HepG2 (cell line): ENCODE data around the gene BTBD17. TPM values are rescaled to one million over a fixed set of nuclear protein-coding genes. Genes with fewer than 3 reads are reported as not detected.

Source experiments
- ARNT ChIP-seq: fragments of 450-650 bp; IDR thresholded peaks from 2 replicates; pipeline ENCODE4 v1.6.1; 2017
- CREB1 ChIP-seq, 2 experiments: fragments of 450-650 bp in 1 of 2; IDR thresholded peaks; 2 replicates each; pipeline ENCODE4 v1.6.1; 2016 to 2017; ENCODE audit warnings: control low read depth in 1 of 2, mild to moderate bottlenecking in 1 of 2, missing compliant biosample characterization in 1 of 2, missing genetic modification characterization in 1 of 2
- GATA4 ChIP-seq: sonication (generic); IDR thresholded peaks from 2 replicates; pipeline ENCODE4 v1.6.1; 2016; ENCODE audit warnings: antibody characterized with exemption, low read depth, borderline replicate concordance
- IKZF5 ChIP-seq: IDR thresholded peaks from 2 replicates; pipeline ENCODE4 v1.6.1; 2018; ENCODE audit warnings: missing genetic modification reagents, mild to moderate bottlenecking, missing compliant biosample characterization
- KAT8 ChIP-seq: IDR thresholded peaks from 2 replicates; pipeline ENCODE4 v1.6.1; 2016; ENCODE audit warnings: missing genetic modification reagents, missing compliant biosample characterization
- KLF9 ChIP-seq: IDR thresholded peaks from 2 replicates; pipeline ENCODE4 v1.6.1; 2016; ENCODE audit warnings: low read depth
- NFE2L2 ChIP-seq: fragments of 150-350 bp; IDR thresholded peaks from 2 replicates; pipeline ENCODE4 v1.6.1; 2014; ENCODE audit warnings: low read length
- PLSCR1 ChIP-seq: sonication (generic); formaldehyde crosslinking; IDR thresholded peaks from 2 replicates; pipeline ENCODE4 v1.5.0; 2020; ENCODE audit warnings: missing genetic modification reagents, mild to moderate bottlenecking, borderline replicate concordance
- PRPF4 ChIP-seq: fragments of 200-400 bp; formaldehyde crosslinking; IDR thresholded peaks from 2 replicates; pipeline ENCODE4 v1.6.1; 2016; ENCODE audit warnings: low read length, low read depth; ENCODE audit not compliant: poor library complexity, severe bottlenecking
- RERE ChIP-seq: IDR thresholded peaks from 2 replicates; pipeline ENCODE4 v1.6.1; 2016; ENCODE audit warnings: low read depth, missing genetic modification reagents, missing compliant biosample characterization
- TERF1 ChIP-seq: sonication (generic); formaldehyde crosslinking; IDR thresholded peaks from 2 replicates; pipeline ENCODE4 v1.8.0; 2022; ENCODE audit warnings: mild to moderate bottlenecking, missing genetic modification reagents, moderate library complexity
- YEATS4 ChIP-seq: sonication (generic); formaldehyde crosslinking; IDR thresholded peaks from 2 replicates; pipeline ENCODE4 v1.4.0; 2020; ENCODE audit warnings: missing genetic modification reagents, borderline replicate concordance
- ZNF329 ChIP-seq: sonication (generic); formaldehyde crosslinking; IDR thresholded peaks from 2 replicates; pipeline ENCODE4 v1.9.0; 2021; ENCODE audit warnings: low read depth, mild to moderate bottlenecking, missing genetic modification reagents
- ZNF333 ChIP-seq: sonication (generic); formaldehyde crosslinking; IDR thresholded peaks from 2 replicates; pipeline ENCODE4 v1.4.0; 2020; ENCODE audit warnings: mild to moderate bottlenecking, missing genetic modification reagents, borderline replicate concordance
- ZNF343 ChIP-seq: sonication (generic); formaldehyde crosslinking; IDR thresholded peaks from 2 replicates; pipeline ENCODE4 v1.4.0; 2020; ENCODE audit warnings: mild to moderate bottlenecking, missing genetic modification reagents
- ZNF431 ChIP-seq: sonication (generic); formaldehyde crosslinking; IDR thresholded peaks from 2 replicates; pipeline ENCODE4 v1.9.0; 2022; ENCODE audit warnings: missing genetic modification reagents, low read depth, mild to moderate bottlenecking, borderline replicate concordance
- ZNF432 ChIP-seq: sonication (generic); formaldehyde crosslinking; IDR thresholded peaks from 2 replicates; pipeline ENCODE4 v1.5.0; 2020; ENCODE audit warnings: missing genetic modification reagents, mild to moderate bottlenecking, borderline replicate concordance
- ZNF616 ChIP-seq: sonication (generic); formaldehyde crosslinking; IDR thresholded peaks from 2 replicates; pipeline ENCODE4 v1.5.0; 2020; ENCODE audit warnings: low read depth, mild to moderate bottlenecking, missing genetic modification reagents
- ZNF747 ChIP-seq: sonication (generic); formaldehyde crosslinking; IDR thresholded peaks from 2 replicates; pipeline ENCODE4 v1.8.1; 2023; ENCODE audit warnings: missing genetic modification reagents, mild to moderate bottlenecking, borderline replicate concordance
- ZNF773 ChIP-seq: sonication (generic); formaldehyde crosslinking; IDR thresholded peaks from 2 replicates; pipeline ENCODE4 v1.4.0; 2020; ENCODE audit warnings: missing genetic modification reagents, borderline replicate concordance
- ZUFSP ChIP-seq: sonication (generic); formaldehyde crosslinking; IDR thresholded peaks from 2 replicates; pipeline ENCODE4 v1.9.0; 2021; ENCODE audit warnings: missing genetic modification reagents, mild to moderate bottlenecking, borderline replicate concordance
- polyA plus RNA-seq, 8 experiments: library from polyadenylated mRNA; depleted of rRNA in 3 of 8; stranded (reverse) in 7 of 8; unstranded in 1 of 8; fragments of >200 nt; fragmentation: Illumina TruSeq in 4 of 8; extraction: Trizol in 4 of 8; gene quantifications; 2 replicates each; pipeline versions ENCODE4 v1.2.1 to v1.2.3, GENCODE V29; 2011 to 2016; ENCODE audit warnings: low read depth in 4 of 8, missing spikeins in 1 of 8, mixed read lengths in 1 of 8; ENCODE audit not compliant: insufficient read depth in 1 of 8
- total RNA-seq, 5 experiments: library from RNA; depleted of rRNA; stranded (reverse); fragments of >200 nt; fragmentation: Illumina TruSeq; extraction: Trizol; gene quantifications; 2 replicates each; pipeline ENCODE4 v1.2.3, GENCODE V29; 2016; ENCODE audit warnings: low read depth in 1 of 5

Gene BTBD17
- total and polyA plus RNA-seq, 2 of the 13 experiments (the other 11 are each of a cell fraction or from before 2014, with no cell fraction given) = not detected

GRCh38 chr17:74354123-74354522 lies 7.5 kb downstream of the BTBD17 start (continued):
- TF ChIP-seq RERE (CRISPR knock-in tag) (no peak), NFE2L2 (no peak), ZNF431 (CRISPR knock-in tag) (no peak), ZNF343 (CRISPR knock-in tag) (no peak), KAT8 (CRISPR knock-in tag) (0 out of 2 replicates have a peak, but pooled peaks have one; percentile 45), PLSCR1 (no peak), ZNF616 (CRISPR knock-in tag) (no peak), CREB1 (IDR thresholded peaks at IDR 0.05) (no peak), CREB1 (CRISPR knock-in tag; IDR thresholded peaks at IDR 0.05) (no peak), GATA4 (no peak), ZNF329 (CRISPR knock-in tag) (no peak), ZNF747 (no peak), ZNF333 (CRISPR knock-in tag) (no peak), IKZF5 (CRISPR knock-in tag) (no peak), YEATS4 (CRISPR knock-in tag) (no peak), PRPF4 (no peak), ARNT (no peak), ZUFSP (CRISPR knock-in tag) (no peak), TERF1 (CRISPR knock-in tag) (no peak), ZNF432 (CRISPR knock-in tag) (no peak), ZNF773 (CRISPR knock-in tag) (no peak), KLF9 (CRISPR knock-in tag) (no peak)
